ENCODE measurements around the gene AIF1.

- TF ChIP-seq POLR2A (IDR thresholded peaks at IDR 0.05) (peak; percentile 26 to 62), CTCF (IDR thresholded peaks at IDR 0.05) (no peak)
Observed at GRCh38 chr6:31620586-31621319, 5.7 kb downstream of the AIF1 start, which contains the start of gene PRRC2A.
